Dedifferentiated amniotic fluid mesenchymal stem cell (primary cell): ENCODE data around the gene OR7C2.

Source experiments
- DNase-seq: peaks from one replicate; pipeline ENCODE4 v3.0.0-alpha.2; 2016; ENCODE audit errors: extremely low spot score

Gene OR7C2

DNA sequence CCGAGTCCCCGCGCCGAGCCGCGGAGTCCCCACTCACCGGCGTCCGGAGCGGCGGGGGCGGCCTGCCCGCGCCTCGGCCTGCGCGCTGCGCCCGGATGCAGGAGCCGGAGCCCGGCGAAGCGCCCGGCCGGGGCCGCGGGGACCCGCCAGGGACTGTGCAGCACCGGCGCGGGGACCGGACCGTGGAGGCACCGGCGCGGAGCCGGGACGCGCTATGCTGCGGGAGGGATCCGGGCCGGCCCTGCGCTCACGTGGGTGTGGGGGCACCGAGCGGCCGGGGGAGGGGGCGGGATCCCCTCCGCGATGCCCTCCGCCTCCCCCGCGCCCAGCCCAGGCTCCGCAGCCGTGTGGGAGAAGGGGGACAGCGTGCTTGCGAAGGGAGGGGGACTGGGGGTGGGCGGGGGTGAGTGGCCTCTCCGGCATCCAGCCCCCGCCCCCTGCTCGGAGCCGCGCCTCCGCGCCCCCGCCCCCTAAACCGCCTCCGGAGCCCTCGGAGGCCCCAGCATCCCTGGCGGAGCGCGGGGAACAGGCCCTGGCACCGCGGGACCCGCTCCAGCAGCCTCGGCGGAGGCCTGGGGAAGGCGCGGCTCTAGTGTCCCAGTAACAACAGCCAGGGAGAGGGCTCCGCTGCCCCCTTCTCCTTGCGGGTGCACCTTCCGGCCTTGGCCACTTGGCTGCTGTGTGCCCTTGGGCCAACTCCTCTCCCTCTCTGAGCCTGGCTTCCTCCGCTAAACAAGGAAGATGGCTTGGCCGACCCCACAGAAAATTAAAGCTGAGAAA is 38.4 kb downstream of the OR7C2 start, which contains the start of gene SLC1A6:
Gene SLC1A6, minus strand, starts transcription at position 389 of the 780 bp plus-strand sequence. CDS start 6,954 bp downstream, outside the sequence.
- DNase-seq, result no peak

GRCh38 chr19:14985133-14985532 is 43.8 kb downstream of the OR7C2 start:
- DNase-seq, result no peak
